ENCODE results near the gene SERPINI1.
A peak's percentile ranks its signal among the peaks of the same experiment; 100 is the strongest.

The SERPINI1 gene, protein sequence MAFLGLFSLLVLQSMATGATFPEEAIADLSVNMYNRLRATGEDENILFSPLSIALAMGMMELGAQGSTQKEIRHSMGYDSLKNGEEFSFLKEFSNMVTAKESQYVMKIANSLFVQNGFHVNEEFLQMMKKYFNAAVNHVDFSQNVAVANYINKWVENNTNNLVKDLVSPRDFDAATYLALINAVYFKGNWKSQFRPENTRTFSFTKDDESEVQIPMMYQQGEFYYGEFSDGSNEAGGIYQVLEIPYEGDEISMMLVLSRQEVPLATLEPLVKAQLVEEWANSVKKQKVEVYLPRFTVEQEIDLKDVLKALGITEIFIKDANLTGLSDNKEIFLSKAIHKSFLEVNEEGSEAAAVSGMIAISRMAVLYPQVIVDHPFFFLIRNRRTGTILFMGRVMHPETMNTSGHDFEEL

GRCh38 chr3:167735233-167736138 lies at the start of gene SERPINI1:
Gene SERPINI1 (plus strand): TSS chr3:167735721. CDS start chr3:167789129, 53,408 bp downstream.
- peak; percentile 89 for DNase-seq (ENCODE audit: low read depth)

DNA sequence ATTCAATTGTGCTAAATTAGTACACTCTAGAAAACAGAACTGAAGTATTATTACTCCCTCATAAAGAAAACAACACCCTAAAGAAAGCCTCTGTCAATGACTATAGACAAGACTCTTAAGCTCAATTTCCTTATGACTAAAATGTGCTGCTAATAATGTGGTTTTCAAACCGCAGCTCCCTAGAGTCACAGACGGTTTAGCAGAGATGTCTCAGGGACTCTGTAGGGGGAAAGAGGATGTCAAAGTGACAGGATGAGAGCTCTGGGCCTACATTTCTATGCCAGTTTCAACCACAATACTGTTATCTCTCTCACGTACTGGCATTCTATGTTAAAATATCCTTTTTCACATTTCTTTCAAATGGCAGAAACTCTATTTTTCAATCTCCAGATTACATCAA lies 44.2 kb upstream of the SERPINI1 start:
- DNase-seq (ENCODE audit: low read depth), result no peak

DNA sequence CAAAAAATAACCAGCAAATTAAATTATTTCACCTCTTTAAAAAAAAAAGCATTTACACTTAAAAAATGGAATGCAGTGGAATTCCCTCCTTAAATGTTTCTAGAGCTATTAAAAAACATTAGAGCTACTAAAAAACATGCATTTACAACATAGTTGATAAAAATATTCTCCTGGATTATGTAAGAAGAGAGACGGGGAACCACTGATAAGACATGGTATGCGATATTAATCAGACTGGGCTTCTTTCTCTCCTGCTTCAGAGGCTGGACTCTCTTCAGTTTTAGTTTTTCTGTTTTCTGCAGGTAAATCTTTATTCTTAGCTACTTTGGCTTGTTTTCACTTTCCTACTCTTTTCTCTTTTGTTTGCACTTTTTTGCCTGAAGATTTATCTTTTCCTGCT lies 41.4 kb upstream of the SERPINI1 start:
- peak; percentile 61 for DNase-seq (ENCODE audit: low read depth)

GRCh38 chr3:167700046-167700445 lies 35.5 kb upstream of the SERPINI1 start:
- no peak for DNase-seq (ENCODE audit: low read depth)

DNA sequence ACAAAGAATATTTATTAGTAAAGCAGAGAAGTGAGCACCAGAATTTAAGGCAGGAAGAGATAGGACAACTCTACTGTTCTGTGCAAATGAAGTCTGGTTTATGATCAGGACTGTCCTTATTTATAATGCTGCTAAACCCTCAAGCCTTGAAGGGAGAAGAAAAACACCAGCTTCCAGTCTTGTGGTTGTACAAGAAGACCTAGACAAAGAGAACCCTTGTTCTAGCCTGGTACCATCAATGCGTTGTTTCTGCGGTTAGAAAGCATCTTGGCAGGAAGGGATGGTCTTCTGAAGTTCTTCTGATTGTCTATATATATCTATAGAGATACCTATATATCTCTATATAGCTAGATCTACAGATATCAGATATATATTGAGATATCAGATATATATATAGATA lies 34.6 kb upstream of the SERPINI1 start:
- DNase-seq (ENCODE audit: low read depth), result no peak

- peak; percentile 66 for DNase-seq (ENCODE audit: low read depth)
These were observed 29.7 kb upstream of the SERPINI1 start for GRCh38 chr3:167705840-167706239.

DNA sequence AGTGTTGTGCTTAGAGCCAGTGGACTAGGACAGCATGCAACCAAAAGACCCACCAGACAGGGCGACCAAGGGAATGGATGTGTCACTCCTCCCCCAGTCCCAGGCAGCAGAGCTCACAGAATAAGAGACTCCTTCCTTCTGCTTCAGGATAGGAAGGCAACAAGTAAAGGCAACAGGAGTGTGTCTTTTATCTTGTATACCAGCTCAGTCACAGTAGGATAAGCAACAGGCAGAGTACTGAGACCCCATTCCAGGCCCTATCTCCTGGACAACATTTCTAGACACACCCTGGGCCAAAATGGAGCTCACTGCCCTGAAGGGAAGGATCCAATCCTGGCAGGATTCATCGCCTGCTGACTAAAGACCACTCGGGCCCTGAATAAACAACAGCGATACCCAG lies 25.8 kb upstream of the SERPINI1 start:
- DNase-seq (ENCODE audit: low read depth), result no peak

GRCh38 chr3:167710552-167710951 lies 25.0 kb upstream of the SERPINI1 start:
- DNase-seq (ENCODE audit: low read depth), result no peak

GRCh38 chr3:167711439-167711838 lies 24.1 kb upstream of the SERPINI1 start:
- no peak for DNase-seq (ENCODE audit: low read depth)

DNA sequence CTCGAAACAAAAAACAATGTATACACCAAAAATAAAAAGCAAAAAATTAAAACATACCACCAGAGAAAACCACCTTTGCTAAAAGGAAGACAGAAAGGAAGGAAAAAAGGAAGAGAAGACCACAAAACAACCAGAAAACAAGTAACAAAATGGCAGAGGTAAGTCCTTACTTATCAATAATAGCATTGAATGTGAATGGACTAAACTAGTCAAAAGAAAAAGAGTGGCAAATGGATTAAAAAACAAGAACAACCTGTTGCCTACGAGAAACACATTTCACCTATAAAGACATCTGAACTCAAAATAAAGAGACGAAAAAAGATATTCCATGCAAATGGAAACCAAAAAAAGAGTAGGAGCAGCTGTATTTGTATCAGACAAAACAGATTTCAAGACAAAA lies 23.1 kb upstream of the SERPINI1 start:
- no peak for DNase-seq (ENCODE audit: low read depth)

GRCh38 chr3:167714871-167715270 lies 20.6 kb upstream of the SERPINI1 start:
- no peak for DNase-seq (ENCODE audit: low read depth)

DNA sequence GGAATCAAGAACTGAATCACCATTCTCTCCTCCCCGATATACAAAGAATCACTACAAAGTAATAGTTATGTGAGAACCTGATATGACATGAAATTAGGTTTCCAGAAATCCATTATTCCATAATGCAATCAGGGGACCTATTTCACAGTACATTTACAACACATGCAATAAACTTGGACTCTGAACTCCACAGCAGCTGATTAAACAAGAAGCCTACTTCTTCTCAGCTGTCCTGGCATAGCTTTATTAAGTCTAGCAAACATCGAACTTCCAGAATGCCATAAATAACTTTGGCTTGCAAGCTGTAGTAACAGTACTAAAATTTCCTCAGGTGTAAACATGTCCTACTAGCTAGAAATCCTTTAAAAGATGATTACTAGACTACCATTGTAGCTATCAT lies 18.6 kb upstream of the SERPINI1 start:
- DNase-seq (ENCODE audit: low read depth), result no peak

- DNase-seq (ENCODE audit: low read depth), result no peak
These were observed 16.9 kb upstream of the SERPINI1 start for GRCh38 chr3:167718582-167718981.

DNA sequence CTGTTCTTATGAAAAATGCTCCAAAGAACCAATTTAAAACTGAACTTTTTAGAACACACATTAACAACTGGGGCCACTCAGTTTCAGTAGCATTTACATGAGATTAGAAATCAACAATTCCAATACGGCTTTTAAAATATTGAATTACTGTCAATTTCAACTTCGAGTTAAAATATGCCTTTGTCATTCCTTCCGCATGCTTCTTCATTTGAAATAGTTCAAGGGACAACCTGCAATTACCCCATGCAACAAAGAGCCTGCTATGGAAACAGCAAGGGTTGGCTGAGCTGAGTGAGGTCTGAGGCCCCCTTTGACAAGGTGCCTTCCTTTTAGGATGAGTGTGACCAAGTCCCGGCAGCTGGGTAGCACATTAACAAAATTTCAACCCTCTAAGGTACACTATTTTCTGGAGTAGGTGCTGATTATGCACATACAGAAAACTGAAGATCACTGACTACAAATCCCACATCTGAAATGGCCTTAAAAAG lies 12.5 kb upstream of the SERPINI1 start:
- DNase-seq (ENCODE audit: low read depth), result no peak

DNA sequence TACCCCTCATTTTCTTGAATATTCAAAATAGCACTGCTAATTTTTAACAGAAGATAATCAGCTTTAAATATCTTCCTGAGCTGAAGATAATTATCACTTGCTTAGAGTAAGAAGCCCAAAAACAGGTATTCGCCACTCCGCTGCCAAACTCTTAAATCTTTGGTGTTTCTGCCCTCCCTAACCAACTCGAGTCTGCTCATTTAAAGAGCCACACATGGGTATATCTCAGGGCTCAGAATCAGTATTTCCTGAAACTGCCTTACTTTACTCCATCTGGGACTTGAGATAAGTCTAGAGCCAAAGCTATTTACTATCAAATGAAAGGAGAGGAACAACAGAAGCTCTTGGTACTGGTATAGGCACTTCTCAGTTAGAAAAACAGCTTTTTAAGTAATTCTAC lies 11.6 kb upstream of the SERPINI1 start:
- no peak for DNase-seq (ENCODE audit: low read depth)

- peak; percentile 77 for DNase-seq (ENCODE audit: low read depth)
These were observed 7.3 kb upstream of the SERPINI1 start for GRCh38 chr3:167728176-167728575.

DNA sequence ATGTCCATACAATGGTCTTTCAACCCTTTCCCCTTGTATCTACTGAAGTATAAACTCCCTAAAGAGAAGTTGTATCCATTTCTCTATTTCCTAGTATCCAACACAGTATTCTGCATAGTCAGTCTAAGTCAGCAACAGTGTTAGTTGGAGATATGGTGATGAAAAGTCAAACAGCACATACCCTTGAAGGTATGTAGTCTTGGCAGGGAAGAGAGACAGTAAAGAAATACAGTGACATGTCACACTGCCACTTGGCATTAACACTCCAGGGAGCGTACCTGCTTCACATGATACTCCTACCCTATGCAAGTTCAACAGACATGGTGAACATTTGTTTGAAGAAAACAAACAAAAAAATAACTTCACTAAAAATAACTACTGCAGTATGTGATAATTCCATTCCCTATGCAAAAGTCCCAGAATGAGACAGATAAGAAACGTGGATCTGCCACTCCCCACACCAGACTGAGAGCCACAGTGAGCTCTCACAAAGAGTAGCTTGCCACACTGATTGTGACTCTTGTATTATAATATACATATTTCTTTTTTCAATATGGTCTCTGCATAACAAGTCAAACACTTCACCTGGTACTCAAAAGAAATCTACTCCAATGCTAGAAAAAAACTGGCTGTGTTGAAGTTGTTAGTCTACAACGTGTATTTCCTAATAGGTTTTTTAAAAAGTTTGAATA lies 6.7 kb upstream of the SERPINI1 start:
- no peak for DNase-seq (ENCODE audit: low read depth)

- no peak for DNase-seq (ENCODE audit: low read depth)
These were observed 5.9 kb upstream of the SERPINI1 start for GRCh38 chr3:167729591-167729990.

GRCh38 chr3:167731393-167731792 lies 4.1 kb upstream of the SERPINI1 start:
- no peak for DNase-seq (ENCODE audit: low read depth)

GRCh38 chr3:167732313-167733065 lies 3.0 kb upstream of the SERPINI1 start:
- peak; percentile 34 for DNase-seq (ENCODE audit: low read depth)

DNA sequence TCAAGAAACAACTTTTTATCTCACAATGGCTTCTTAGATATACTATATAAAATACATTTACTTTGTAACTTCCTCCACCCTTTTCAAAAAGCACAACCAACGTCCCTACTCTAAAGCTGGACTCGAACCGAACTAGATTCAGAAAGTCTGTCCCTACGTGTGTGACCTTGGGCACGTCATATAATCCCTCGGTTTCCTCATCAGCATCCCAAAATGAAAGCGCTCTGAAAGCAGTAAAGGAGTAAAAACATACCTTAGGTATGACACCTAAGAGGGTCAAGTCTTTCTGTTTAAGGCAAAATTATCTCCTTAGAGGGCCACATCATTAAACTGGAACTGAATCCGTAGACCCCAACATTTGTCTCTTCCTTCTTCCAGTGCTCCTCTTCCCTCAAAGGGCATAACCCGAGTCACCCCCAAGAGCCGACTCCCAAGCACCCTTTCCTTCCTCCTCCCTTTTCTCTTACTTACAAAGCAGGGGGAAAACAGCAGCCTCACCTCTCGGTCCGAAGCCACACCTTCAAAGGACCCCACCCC lies 1.5 kb upstream of the SERPINI1 start:
- DNase-seq (ENCODE audit: low read depth), result peak; percentile 16

All from amniotic epithelial cell (primary cell).